Measurements from ENCODE around the gene SLC25A1.
"Not testable (repeated sequence)": the region's sequence is repeated elsewhere in the genome, so short reads cannot be mapped to it uniquely, and the experiment has no call there.

The SLC25A1 gene

DNA sequence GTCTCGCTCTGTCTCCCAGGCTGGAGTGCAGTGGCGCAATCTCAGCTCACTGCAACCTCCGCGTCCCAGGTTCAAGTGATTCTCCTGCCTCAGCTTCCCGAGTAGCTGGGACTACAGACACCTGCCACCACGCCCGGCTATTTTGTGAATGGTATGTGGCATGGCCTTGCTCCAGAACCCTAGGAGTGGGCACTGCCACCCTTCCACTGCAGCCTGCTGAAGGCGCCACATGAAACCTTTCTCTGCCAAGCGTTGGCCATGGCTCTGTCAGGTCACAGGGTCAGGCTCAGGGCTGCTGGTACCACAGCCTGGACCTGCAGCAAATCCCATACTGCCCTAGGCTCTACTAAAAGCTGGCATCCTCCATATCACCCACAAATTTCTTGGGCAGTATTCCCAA is 22.4 kb downstream of the SLC25A1 start:
- DNase-seq = not testable (repeated sequence)

GRCh38 chr22:19152942-19153883 is 25.3 kb downstream of the SLC25A1 start:
- DNase-seq = no peak

DNA sequence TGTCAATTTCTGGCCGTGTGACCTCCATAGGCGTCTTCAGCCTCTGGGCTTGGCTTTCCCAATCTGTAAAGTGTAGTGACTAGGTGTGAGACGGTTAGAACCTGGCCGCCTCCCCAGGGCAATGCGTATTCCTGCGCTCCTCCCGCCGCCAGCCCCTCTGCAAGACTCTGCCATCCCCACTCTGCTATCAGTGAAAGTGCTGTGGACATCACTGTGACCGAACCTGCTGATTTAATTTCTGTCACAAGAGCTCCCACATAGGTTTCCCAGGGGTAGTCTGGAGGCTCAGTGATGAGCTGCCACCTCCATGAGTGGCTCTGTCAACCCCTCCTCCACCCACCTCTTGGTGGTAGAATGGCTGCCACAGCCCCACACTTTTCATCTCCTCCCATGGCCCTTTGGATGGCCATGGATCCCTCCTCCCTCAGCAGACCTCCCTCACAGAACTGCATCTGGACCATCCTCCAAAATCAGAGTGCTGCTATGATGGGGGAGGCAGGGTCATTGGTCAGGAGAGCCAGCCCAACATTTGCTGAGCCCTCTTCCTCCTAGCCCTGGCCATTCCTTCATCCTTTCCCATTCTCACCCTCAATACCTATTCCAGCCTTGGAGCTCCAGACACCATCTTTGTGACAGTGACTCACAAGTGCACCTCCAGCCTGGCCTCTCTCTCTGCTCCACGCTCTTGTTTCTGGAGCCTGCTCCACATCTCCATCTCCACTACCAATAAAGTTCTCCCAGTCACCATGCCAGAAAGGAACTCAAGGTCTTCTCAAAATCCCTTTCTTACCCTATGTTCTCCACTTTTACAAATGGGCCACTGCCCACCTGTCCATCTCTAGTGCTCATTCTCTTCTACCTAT is 27.0 kb downstream of the SLC25A1 start:
- DNase-seq = no peak

- no peak for DNase-seq
These were observed 27.8 kb downstream of the SLC25A1 start for GRCh38 chr22:19150482-19151328.

- no peak for DNase-seq
These were observed 28.5 kb downstream of the SLC25A1 start, which contains the start of gene GSC2 for GRCh38 chr22:19149991-19150390. GSC2 (minus strand) TSS chr22:19150292; CDS start chr22:19150283, 9 bp downstream.

DNA sequence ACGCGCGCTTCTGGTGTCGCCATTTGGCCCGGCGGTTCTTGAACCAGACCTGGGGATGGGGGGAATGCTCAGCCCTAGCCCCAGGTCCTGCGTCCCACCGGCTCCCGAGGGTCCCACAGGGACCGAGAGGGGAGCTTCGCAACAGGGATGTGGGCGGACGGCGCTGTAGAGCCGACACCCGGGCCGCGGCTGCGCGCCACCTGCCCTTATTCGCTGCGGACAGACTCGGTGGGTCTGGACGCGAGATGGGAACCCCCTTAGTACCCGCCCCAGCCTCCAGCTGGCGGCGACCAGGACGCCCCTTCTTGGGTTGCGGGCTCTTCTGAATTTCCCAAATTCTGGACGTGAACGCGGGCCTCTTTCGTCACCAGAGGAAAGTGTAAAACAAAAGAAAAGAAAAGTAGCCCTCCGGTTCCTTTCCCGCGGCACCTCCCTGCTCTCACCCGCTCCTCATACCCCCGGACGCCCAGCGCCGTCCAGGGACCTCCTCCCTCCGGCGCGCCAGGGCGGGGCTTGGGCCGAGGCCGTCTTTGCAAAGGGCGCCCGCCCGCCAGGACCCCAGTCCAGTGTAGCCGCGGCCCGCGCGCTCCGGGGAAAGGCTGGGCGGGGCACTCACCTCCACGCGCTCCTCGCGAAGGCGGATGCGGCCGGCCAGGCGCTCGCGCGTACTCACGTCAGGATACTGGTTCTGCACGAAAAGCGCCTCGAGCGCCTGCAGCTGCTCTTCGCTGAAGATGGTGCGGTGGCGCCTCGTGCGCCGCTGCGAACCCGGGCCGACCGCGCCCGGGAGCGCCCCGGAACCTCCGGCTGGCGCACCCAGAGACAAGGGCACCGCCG is 29.3 kb downstream of the SLC25A1 start:
- no peak for DNase-seq

- DNase-seq = no peak
These were observed 30.0 kb downstream of the SLC25A1 start for GRCh38 chr22:19148417-19149046.

DNA sequence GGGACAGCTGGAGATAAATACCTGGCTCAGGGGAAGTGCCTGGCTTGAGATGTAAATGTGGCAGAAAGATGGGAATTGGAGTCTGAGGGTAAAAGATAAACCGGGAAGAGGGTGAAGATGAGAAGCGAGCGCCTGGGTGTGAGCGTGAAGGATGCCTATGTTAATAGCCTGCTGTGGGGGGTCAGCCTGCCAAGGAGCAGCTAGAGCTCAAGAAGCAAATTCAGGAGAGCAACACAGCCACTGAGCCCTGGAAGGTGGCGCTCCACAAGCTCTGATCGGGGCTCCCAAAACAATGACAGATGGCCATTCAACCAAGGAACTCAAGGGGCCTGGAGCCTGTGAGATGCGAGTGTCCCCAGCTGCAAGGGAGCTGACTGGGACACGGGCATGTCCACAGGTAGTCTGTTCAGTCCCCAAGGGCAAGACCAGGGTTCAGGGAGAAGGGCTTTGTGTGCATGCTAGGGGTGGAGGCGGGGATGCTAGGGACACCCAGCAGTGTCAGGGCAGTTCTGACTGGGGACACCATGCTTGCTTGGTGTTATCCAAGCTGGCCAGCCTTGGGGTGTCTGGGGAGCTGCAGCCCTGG is 31.2 kb downstream of the SLC25A1 start:
- DNase-seq = no peak

DNA sequence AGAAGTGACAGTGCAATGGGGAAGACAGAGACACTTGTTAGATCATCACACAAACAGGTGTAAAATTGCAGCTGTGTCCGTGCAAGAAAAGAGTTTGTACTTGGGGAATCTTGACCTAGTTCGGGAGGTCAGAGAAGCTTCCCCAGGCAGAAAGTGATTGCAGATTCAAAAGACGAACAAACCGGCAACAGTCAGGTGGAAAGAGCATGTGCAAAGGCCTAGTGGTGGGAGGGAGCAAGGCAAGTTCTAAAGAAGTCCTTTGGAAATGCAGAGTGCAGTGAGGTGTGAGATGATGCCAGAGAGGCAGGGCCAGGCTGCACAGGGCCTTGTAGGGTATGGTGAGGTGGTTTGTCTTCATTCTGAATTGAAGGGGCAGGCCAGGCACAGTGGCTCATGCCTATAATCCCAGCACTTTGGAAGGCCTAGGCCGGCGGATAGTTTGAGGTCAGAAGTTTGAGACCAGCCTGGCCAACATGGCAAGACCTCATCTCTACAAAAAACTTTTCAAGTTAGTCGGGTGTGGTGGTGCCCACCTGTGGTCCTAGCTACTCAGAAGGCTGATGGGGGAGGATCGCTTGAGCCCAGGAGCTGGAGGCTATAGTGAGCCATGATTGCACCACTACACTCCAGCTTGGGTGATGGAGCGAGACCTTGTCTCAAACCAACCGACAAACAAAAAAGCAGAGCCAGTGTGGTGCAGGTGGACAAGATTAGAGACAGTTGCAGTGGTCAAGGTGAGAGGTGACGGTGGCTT is 32.1 kb downstream of the SLC25A1 start:
- DNase-seq = no peak

GRCh38 chr22:19143967-19144400 is 34.6 kb downstream of the SLC25A1 start:
- no peak for DNase-seq

DNA sequence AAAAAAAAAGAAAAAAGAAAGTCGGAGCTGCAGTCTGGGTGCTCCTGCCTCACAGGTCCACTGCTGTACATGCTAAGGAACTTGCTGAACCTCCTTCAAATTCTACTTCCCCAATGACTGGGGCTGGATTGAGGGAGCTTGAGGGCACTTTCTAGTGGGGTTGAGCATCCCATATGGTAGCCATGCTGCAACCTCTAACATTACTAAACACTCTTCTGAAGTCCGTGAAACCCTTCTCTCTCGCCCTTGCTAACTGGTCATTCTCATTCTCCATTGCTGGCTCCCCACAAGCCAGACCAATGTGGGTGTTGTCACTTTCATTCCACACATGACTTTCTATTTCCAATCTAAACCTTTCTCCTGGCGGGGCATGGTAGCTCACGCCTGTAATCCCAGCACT is 35.3 kb downstream of the SLC25A1 start:
- no peak for DNase-seq

DNA sequence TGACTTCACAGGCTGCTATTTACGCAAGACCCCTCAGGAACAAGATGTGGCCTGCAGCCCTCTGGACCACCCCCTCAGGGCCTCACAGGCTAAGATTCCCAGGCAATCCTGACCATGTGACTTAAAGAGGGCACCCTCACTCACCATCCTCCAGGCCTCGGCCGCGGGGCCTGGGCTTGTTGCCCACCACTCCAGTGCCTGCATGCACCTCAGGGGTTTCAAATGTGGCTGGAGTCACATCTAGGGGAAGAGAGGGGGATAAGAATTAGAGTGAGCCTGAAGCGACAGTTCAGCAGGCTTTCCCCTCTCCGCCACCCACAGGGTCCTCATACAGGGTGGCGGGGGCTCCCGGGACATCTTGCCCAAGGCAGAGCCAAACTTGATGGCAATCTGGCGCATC is 36.1 kb downstream of the SLC25A1 start:
- no peak for DNase-seq

GRCh38 chr22:19139974-19140373 is 38.6 kb downstream of the SLC25A1 start:
- no peak for DNase-seq

DNA sequence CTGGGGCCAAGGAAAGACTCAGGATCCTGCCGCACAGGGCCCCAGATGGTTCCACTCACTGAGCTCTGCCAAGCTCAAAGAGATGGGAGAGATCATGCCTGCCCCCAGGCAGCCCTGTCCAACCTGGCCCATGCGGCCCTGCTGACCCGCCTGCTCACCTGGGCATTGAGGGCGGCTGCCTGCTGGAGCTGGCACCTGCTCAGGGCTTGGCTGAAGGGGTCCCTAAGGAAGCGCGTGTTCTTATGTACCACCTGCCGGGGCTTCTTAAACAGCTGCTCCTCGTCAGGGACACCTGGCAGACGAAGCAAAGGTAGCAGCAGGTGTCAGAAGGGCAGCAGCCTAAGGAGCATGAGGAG is 39.6 kb downstream of the SLC25A1 start:
- no peak for DNase-seq

DNA sequence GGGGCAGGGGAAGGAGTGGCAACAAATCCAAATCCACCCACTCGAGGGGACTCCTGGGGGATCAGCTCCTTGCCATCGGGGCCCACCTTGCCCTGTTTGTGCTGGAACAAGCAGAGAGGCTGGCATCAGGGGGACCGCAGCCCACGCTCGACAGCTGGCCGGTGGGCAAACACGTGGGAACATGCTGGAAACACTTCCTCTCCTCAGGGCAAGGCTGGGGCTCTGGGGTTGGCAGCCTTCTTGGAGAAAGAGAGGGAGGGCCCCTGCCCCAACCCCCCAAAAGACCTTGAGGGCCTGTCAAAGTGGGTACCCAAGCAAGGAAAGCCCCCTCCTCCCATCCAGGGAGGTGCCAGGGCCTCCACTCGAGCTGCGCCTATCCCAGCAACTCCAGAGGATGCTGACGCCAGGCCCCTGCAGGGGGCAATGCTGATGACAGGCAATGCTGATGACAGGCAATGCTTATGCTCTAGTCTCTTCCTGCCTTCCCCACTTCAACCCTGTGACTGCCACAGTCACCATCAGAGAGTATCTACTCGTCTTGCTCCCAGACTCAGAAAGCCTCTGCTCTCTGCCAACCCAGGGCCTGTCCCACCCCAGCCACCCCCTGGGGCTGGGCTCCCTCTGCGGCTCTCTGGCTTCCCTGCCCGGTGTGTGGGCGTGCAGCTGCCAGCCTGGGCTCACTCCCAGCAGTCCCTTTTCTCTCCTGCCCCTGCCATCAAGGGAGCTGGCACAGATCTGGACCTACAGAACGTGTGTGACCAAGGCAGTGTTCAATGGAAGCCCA is 40.1 kb downstream of the SLC25A1 start:
- DNase-seq = no peak

GRCh38 chr22:19137384-19138216 is 40.9 kb downstream of the SLC25A1 start:
- no peak for DNase-seq

DNA sequence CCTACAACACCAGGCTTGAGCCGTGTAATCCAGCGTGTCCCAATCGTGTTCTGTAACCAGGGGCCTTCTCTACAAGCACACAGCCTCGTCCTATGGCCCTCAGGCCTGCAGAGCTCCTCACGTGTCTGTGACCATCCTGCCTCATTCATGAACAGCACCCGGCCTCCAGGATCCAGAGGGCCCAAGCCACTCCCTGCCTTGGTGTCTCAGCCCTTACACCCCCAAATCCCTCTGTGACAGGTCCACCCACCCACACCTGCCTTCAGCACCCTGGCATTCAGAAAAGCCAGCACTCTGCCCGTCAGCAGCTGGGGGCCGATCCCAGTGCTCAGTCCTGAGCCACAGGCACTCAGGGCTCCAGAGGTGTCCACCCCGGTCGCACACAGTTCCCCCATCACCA is 41.6 kb downstream of the SLC25A1 start:
- DNase-seq = no peak

DNA sequence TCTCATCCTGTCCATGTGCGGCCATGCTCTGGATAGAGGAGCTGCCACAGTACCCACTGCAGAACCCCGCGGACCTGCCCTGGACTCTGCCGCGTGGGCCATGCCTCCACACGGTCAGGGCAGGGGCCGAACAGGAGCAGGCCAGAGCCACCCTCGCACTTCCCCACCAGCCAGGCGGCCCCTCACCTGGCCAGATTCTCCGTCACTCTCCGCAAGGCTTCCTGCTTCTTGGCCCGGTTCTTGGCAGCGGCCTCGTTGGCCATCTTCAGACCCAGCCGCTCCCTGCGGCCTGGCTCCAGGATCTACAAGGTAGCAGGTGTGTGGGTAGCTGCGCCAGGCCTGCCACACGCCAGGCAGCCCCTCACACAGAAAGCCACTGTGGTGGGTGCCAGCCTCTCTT is 43.7 kb downstream of the SLC25A1 start:
- DNase-seq = no peak

Data from kidney glomerular epithelial cell (primary cell).